ENCODE measurements around the gene USP43. TPM values are rescaled to one million over a fixed set of nuclear protein-coding genes. Genes with fewer than 3 reads are reported as not detected.
"Not testable (repeated sequence)": the region's sequence is repeated elsewhere in the genome, so short reads cannot be mapped to it uniquely, and the experiment has no call there.

USP43 gene
- total and polyA plus RNA-seq, 8 donors: 2.9 to 6.2 (median 4.1) TPM

- no peak overlapping the region for H3K4me3 ChIP-seq
- TF ChIP-seq CTCF (IDR thresholded peaks at IDR 0.05): no peak
- no peaks in the 10 kb centered on the region for H3K4me1 ChIP-seq
- intact Hi-C loops (cut with DNase I): no loop called here
- no peaks in the 10 kb centered on the region for H3K27me3 ChIP-seq
- ATAC-seq: no peak
- DNase-seq: no peak
- no peaks in the 10 kb centered on the region for H3K36me3 ChIP-seq
- H3K9me3 ChIP-seq: no peaks in the 10 kb centered on the region
- H3K27ac ChIP-seq: no peak overlapping the region
These were observed 15.7 kb downstream of the USP43 start for GRCh38 chr17:9661027-9661426.

- H3K4me3 ChIP-seq; intact Hi-C loops (cut with DNase I); ATAC-seq; H3K27ac ChIP-seq; DNase-seq; H3K27me3 ChIP-seq; H3K4me1 ChIP-seq; H3K9me3 ChIP-seq; H3K36me3 ChIP-seq: not testable (repeated sequence)
These were observed 18.2 kb downstream of the USP43 start for GRCh38 chr17:9663511-9663910.

GRCh38 chr17:9666461-9667050 is 21.2 kb downstream of the USP43 start:
- TF ChIP-seq CTCF (IDR thresholded peaks at IDR 0.05): no peak
- H3K27me3 ChIP-seq: no peaks in the 10 kb centered on the region

GRCh38 chr17:9668517-9668916 is 23.2 kb downstream of the USP43 start:
- Histone ChIP-seq H3K9me3 (no peaks in the 10 kb centered on the region), H3K4me3 (no peak overlapping the region), H3K36me3 (no peaks in the 10 kb centered on the region), H3K27ac (no peak overlapping the region), H3K4me1 (no peaks in the 10 kb centered on the region), H3K27me3 (no peaks in the 10 kb centered on the region)
- no peak for DNase-seq
- no peak for ATAC-seq
- intact Hi-C loops (cut with DNase I): no loop called here
- TF ChIP-seq CTCF (IDR thresholded peaks at IDR 0.05): no peak

More at GRCh38 chr17:9666461-9667050, 21.2 kb downstream of the USP43 start:
- H3K4me1 ChIP-seq: no peaks in the 10 kb centered on the region
- no peak for DNase-seq
- no peak overlapping the region for H3K27ac ChIP-seq
- no peaks in the 10 kb centered on the region for H3K36me3 ChIP-seq
- ATAC-seq: no peak
- intact Hi-C loops (cut with DNase I): no loop called here
- no peak overlapping the region for H3K4me3 ChIP-seq
- H3K9me3 ChIP-seq: no peaks in the 10 kb centered on the region

- no peaks in the 10 kb centered on the region for H3K27me3 ChIP-seq
- ATAC-seq (peak; percentile 96), DNase-seq (peak in 3 of 4 donors; percentile 16 to 68 (median 51))
- H3K27ac ChIP-seq: no peak overlapping the region
- TF ChIP-seq CTCF (IDR thresholded peaks at IDR 0.05): no peak
- no peaks in the 10 kb centered on the region for H3K9me3 ChIP-seq
- H3K36me3 ChIP-seq: no peaks in the 10 kb centered on the region
- H3K4me3 ChIP-seq: no peak overlapping the region
- H3K4me1 ChIP-seq: no peaks in the 10 kb centered on the region
- intact Hi-C loops (cut with DNase I): no loop called here
These were observed 24.3 kb downstream of the USP43 start for GRCh38 chr17:9669551-9670008.

- no peaks in the 10 kb centered on the region for H3K9me3 ChIP-seq
- TF ChIP-seq CTCF (IDR thresholded peaks at IDR 0.05): no peak
- H3K4me3 ChIP-seq: no peak overlapping the region
- no peak for ATAC-seq
- no peaks in the 10 kb centered on the region for H3K4me1 ChIP-seq
- H3K27ac ChIP-seq: no peak overlapping the region
- intact Hi-C loops (cut with DNase I): no loop called here
- no peaks in the 10 kb centered on the region for H3K36me3 ChIP-seq
- no peaks in the 10 kb centered on the region for H3K27me3 ChIP-seq
- DNase-seq: no peak
These were observed 25.3 kb downstream of the USP43 start for GRCh38 chr17:9670596-9670995.

All from left lung (tissue), 10 donors.